ENCODE results near the gene ERGIC1.

Gene ERGIC1

GRCh38 chr5:172920995-172921394, 86.9 kb downstream of the ERGIC1 start:
- no peaks in the 10 kb centered on the region for H3K79me2 ChIP-seq
- TF ChIP-seq, protein P1, sequence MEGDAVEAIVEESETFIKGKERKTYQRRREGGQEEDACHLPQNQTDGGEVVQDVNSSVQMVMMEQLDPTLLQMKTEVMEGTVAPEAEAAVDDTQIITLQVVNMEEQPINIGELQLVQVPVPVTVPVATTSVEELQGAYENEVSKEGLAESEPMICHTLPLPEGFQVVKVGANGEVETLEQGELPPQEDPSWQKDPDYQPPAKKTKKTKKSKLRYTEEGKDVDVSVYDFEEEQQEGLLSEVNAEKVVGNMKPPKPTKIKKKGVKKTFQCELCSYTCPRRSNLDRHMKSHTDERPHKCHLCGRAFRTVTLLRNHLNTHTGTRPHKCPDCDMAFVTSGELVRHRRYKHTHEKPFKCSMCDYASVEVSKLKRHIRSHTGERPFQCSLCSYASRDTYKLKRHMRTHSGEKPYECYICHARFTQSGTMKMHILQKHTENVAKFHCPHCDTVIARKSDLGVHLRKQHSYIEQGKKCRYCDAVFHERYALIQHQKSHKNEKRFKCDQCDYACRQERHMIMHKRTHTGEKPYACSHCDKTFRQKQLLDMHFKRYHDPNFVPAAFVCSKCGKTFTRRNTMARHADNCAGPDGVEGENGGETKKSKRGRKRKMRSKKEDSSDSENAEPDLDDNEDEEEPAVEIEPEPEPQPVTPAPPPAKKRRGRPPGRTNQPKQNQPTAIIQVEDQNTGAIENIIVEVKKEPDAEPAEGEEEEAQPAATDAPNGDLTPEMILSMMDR (IDR thresholded peaks at IDR 0.05): no peak
- no peaks in the 10 kb centered on the region for H3K27me3 ChIP-seq (ENCODE audit: control insufficient read depth, insufficient read depth, low read length)
- H3K4me1 ChIP-seq: no peaks in the 10 kb centered on the region
- no peak overlapping the region for H3K27ac ChIP-seq
- H3K9ac ChIP-seq: no peak overlapping the region
- H3K36me3 ChIP-seq (ENCODE audit: control insufficient read depth, insufficient read depth, low read length): no peaks in the 10 kb centered on the region
- no peak overlapping the region for H3K4me3 ChIP-seq (ENCODE audit: low read depth, low read length)
- no peak overlapping the region for H3K4me2 ChIP-seq (ENCODE audit: low read length)
- H3K9me3 ChIP-seq (ENCODE audit: control insufficient read depth, low read length): no peaks in the 10 kb centered on the region
- no peak overlapping the region for H2AFZ ChIP-seq

DNA sequence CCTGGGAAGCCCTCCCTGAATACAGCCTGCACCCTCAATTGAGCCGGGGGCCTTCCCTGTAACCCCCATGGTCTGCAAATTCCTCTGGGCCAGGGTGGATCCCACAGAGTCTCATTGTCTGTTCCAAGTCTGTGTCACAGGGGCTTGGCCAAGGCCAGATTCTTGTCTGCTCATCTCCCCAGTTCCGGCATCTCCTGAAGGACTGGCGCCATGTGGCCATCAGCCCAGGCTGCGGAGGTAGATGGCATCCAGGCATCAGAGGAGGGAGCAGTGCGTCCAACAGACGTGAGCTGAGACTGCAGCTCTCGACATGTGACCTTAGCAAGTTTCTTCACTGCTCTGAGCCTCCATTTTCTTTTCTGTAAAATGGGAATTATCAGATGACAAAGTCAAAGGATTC, 87.9 kb downstream of the ERGIC1 start:
- H3K9me3 ChIP-seq (ENCODE audit: control insufficient read depth, low read length): no peaks in the 10 kb centered on the region
- H3K36me3 ChIP-seq (ENCODE audit: control insufficient read depth, insufficient read depth, low read length): no peaks in the 10 kb centered on the region
- no peak overlapping the region for H3K27ac ChIP-seq
- TF ChIP-seq, protein P1 (IDR thresholded peaks at IDR 0.05): no peak
- H3K4me1 ChIP-seq: no peaks in the 10 kb centered on the region
- no peak overlapping the region for H3K4me2 ChIP-seq (ENCODE audit: low read length)
- no peak overlapping the region for H3K9ac ChIP-seq
- no peaks in the 10 kb centered on the region for H3K27me3 ChIP-seq (ENCODE audit: control insufficient read depth, insufficient read depth, low read length)
- no peak overlapping the region for H2AFZ ChIP-seq
- H3K79me2 ChIP-seq: no peaks in the 10 kb centered on the region
- no peak overlapping the region for H3K4me3 ChIP-seq (ENCODE audit: low read depth, low read length)

DNA sequence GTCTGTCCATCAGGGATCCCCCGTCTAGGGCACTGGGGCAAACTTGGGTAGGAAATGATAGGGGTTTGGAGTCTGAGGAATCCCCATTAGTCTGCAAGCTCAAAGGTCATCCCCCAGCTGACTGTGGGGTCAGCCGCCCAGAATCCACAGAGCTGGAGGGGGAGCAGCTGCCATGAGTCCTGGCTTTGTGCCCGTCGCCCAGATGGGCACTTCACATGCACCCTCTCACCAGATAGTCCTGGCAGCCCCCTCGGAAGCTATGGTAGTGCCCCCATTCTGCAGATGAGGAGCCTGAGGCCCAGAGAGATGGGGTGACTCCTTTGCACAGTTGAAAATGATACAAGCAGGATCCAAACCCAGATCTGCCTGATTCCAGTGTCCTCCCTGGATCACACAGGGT, 89.5 kb downstream of the ERGIC1 start:
- TF ChIP-seq, protein P1 (IDR thresholded peaks at IDR 0.05): no peak
- H3K27me3 ChIP-seq (ENCODE audit: control insufficient read depth, insufficient read depth, low read length): no peaks in the 10 kb centered on the region
- H3K79me2 ChIP-seq: no peaks in the 10 kb centered on the region
- H3K9ac ChIP-seq: no peak overlapping the region
- no peaks in the 10 kb centered on the region for H3K4me1 ChIP-seq
- no peak overlapping the region for H3K4me2 ChIP-seq (ENCODE audit: low read length)
- no peaks in the 10 kb centered on the region for H3K9me3 ChIP-seq (ENCODE audit: control insufficient read depth, low read length)
- H3K4me3 ChIP-seq (ENCODE audit: low read depth, low read length): no peak overlapping the region
- no peaks in the 10 kb centered on the region for H3K36me3 ChIP-seq (ENCODE audit: control insufficient read depth, insufficient read depth, low read length)
- H3K27ac ChIP-seq: no peak overlapping the region
- H2AFZ ChIP-seq: no peak overlapping the region

GRCh38 chr5:172925336-172925948, 91.4 kb downstream of the ERGIC1 start:
- Histone ChIP-seq H3K4me2 (ENCODE audit: low read length) (no peak overlapping the region), H3K27me3 (ENCODE audit: control insufficient read depth, insufficient read depth, low read length) (no peaks in the 10 kb centered on the region), H3K27ac (no peak overlapping the region), H3K9me3 (ENCODE audit: control insufficient read depth, low read length) (no peaks in the 10 kb centered on the region), H3K4me1 (no peaks in the 10 kb centered on the region), H3K79me2 (no peaks in the 10 kb centered on the region), H2AFZ (no peak overlapping the region), H3K36me3 (ENCODE audit: control insufficient read depth, insufficient read depth, low read length) (no peaks in the 10 kb centered on the region), H3K4me3 (ENCODE audit: low read depth, low read length) (no peak overlapping the region), H3K9ac (no peak overlapping the region)
- TF ChIP-seq, protein P1 (IDR thresholded peaks at IDR 0.05): no peak

DNA sequence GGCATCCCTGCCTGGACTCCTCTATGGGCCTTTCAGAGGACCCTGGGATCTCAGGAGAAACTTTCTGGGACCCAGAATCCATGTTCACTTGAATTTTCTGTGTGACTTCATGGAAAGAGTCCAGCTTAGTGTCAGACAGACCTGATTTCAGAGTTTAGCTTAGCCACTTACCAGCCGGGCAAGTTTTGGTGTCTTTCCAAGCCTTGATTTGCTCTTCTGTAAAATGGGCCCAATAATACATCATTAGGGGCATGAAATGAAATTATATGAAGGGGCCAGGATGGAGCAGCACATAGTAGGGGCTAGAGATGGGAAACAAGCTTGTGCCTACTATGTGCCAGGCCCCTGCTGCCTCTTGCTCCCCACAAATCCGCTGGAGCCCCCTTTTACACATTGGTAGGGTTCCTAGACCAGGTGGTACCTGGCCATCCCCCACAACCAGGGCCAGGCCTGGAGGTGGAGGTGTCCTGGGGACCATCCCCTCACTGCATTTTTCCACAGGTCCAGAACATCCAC, 92.0 kb downstream of the ERGIC1 start:
- TF ChIP-seq, protein P1 (IDR thresholded peaks at IDR 0.05): no peak
- Histone ChIP-seq H3K27ac (no peak overlapping the region), H2AFZ (no peak overlapping the region), H3K4me2 (ENCODE audit: low read length) (no peak overlapping the region), H3K4me3 (ENCODE audit: low read depth, low read length) (no peak overlapping the region), H3K27me3 (ENCODE audit: control insufficient read depth, insufficient read depth, low read length) (no peaks in the 10 kb centered on the region), H3K36me3 (ENCODE audit: control insufficient read depth, insufficient read depth, low read length) (no peaks in the 10 kb centered on the region), H3K4me1 (no peaks in the 10 kb centered on the region), H3K9me3 (ENCODE audit: control insufficient read depth, low read length) (no peaks in the 10 kb centered on the region), H3K9ac (no peak overlapping the region), H3K79me2 (no peaks in the 10 kb centered on the region)

Data from parathyroid adenoma (tissue), 2 donors.